GM18909 (cell line): ENCODE data around the gene SLC25A25.

Source experiments
- ATAC-seq: cut with Tn5 transposase; IDR thresholded peaks from one replicate; pipeline ENCODE4 v1.9.1; 2021; ENCODE audit warnings: mild to moderate bottlenecking; ENCODE audit not compliant: unreplicated experiment, poor library complexity

SLC25A25 gene

GRCh38 chr9:128094950-128095544 is 27.0 kb downstream of the SLC25A25 start:
- no peak for ATAC-seq

GRCh38 chr9:128096616-128097536 is 28.8 kb downstream of the SLC25A25 start:
- ATAC-seq: no peak

- no peak for ATAC-seq
Measured at GRCh38 chr9:128097543-128098296, 29.7 kb downstream of the SLC25A25 start.

GRCh38 chr9:128098297-128099230 is 30.5 kb downstream of the SLC25A25 start:
- no peak for ATAC-seq

GRCh38 chr9:128099231-128099931 is 31.3 kb downstream of the SLC25A25 start:
- no peak for ATAC-seq

GRCh38 chr9:128099932-128100491 is 32.0 kb downstream of the SLC25A25 start:
- ATAC-seq: no peak

- no peak for ATAC-seq
Measured at GRCh38 chr9:128100581-128100980, 32.5 kb downstream of the SLC25A25 start.

- no peak for ATAC-seq
Measured at GRCh38 chr9:128101231-128101661, 33.2 kb downstream of the SLC25A25 start.

- ATAC-seq: no peak
Measured at GRCh38 chr9:128101690-128102089, 33.7 kb downstream of the SLC25A25 start.

- ATAC-seq: no peak
Measured at GRCh38 chr9:128102196-128102595, 34.2 kb downstream of the SLC25A25 start.

GRCh38 chr9:128102861-128103588 is 35.0 kb downstream of the SLC25A25 start:
- no peak for ATAC-seq

GRCh38 chr9:128103589-128103962 is 35.5 kb downstream of the SLC25A25 start:
- no peak for ATAC-seq

- ATAC-seq: no peak
Measured at GRCh38 chr9:128104171-128104618, 36.2 kb downstream of the SLC25A25 start.

GRCh38 chr9:128105538-128106175 is 37.6 kb downstream of the SLC25A25 start:
- no peak for ATAC-seq

- ATAC-seq: no peak
Measured at GRCh38 chr9:128106181-128106939, 38.3 kb downstream of the SLC25A25 start.

- ATAC-seq: no peak
Measured at GRCh38 chr9:128106940-128107467, 39.0 kb downstream of the SLC25A25 start.
